SK-N-MC (cell line): ENCODE data around the gene PAK6.

Experiments used
- EZH2 ChIP-seq: fragments of 200-600 bp; sonication (generic); IDR thresholded peaks from one replicate; pipeline ENCODE4 v1.6.1; 2017; ENCODE audit warnings: antibody characterized with exemption
- POLR2AphosphoS5 ChIP-seq: IDR thresholded peaks from 2 replicates; pipeline ENCODE4 v1.6.1; 2012; ENCODE audit warnings: mild to moderate bottlenecking, low read depth, low read length, borderline replicate concordance

GRCh38 chr15:40317580-40317979 lies 78.7 kb downstream of the PAK6 start:
- TF ChIP-seq POLR2AphosphoS5 (no peak), EZH2 (no peak)
